Osteoblast (primary cell): Measurements from ENCODE around the gene B4GALNT3. TPM values are rescaled to one million over a fixed set of nuclear protein-coding genes. Genes with fewer than 3 reads are reported as not detected.

Experiments
- DNase-seq: peaks from one replicate; pipeline ENCODE4 v3.0.0; 2011; ENCODE audit warnings: low spot score, mixed read lengths; ENCODE audit not compliant: insufficient read length; ENCODE audit errors: missing footprints
- H2AFZ ChIP-seq: 2 replicates; pipeline ENCODE4 v1.6.0; 2011; ENCODE audit warnings: mild to moderate bottlenecking, low read length
- H3K27ac ChIP-seq: 2 replicates; pipeline ENCODE4 v1.5.1; 2011; ENCODE audit warnings: mild to moderate bottlenecking, low read depth, low read length, moderate library complexity
- H3K27me3 ChIP-seq: 2 replicates; pipeline ENCODE4 v1.6.0; 2012; ENCODE audit warnings: mild to moderate bottlenecking, control low read depth, inconsistent platforms, low read length, moderate library complexity; ENCODE audit not compliant: insufficient read depth
- H3K36me3 ChIP-seq: 2 replicates; pipeline ENCODE4 v1.5.1; 2011; ENCODE audit warnings: mild to moderate bottlenecking, low read length, control low read depth, moderate library complexity; ENCODE audit not compliant: insufficient read depth
- H3K4me1 ChIP-seq: 2 replicates; pipeline ENCODE4 v1.5.1; 2011; ENCODE audit warnings: mild to moderate bottlenecking, low read length, control low read depth, moderate library complexity; ENCODE audit not compliant: insufficient read depth
- H3K4me2 ChIP-seq: 2 replicates; pipeline ENCODE4 v1.6.0; 2011; ENCODE audit warnings: mild to moderate bottlenecking, low read length; ENCODE audit not compliant: insufficient read depth
- H3K4me3 ChIP-seq: fragments of 200-600 bp; sonication (generic); 3 replicates; pipeline ENCODE4 v1.5.1; 2012; ENCODE audit warnings: mild to moderate bottlenecking, low read length, inconsistent platforms; ENCODE audit not compliant: insufficient read depth
- H3K79me2 ChIP-seq: 2 replicates; pipeline ENCODE4 v1.6.0; 2012; ENCODE audit warnings: mild to moderate bottlenecking, low read length, control low read depth, inconsistent platforms; ENCODE audit not compliant: insufficient read depth
- H3K9me3 ChIP-seq: 2 replicates; pipeline ENCODE4 v1.5.1; 2011; ENCODE audit warnings: low read depth, low read length, control low read depth
- H4K20me1 ChIP-seq: 2 replicates; pipeline ENCODE4 v1.6.0; 2012; ENCODE audit warnings: mild to moderate bottlenecking, low read length, control low read depth; ENCODE audit not compliant: insufficient read depth
- CTCF ChIP-seq: IDR thresholded peaks from 2 replicates; pipeline ENCODE4 v1.5.1; 2011; ENCODE audit warnings: mild to moderate bottlenecking, low read depth, low read length, moderate library complexity; ENCODE audit errors: extremely low read depth
- total RNA-seq: library from RNA; depleted of rRNA; stranded (reverse); fragments of >200 nt; gene quantifications from 2 replicates; pipeline ENCODE4 v1.2.3, GENCODE V29; 2012

The B4GALNT3 gene
- total RNA-seq, 1 donor: 0.36 TPM

DNA sequence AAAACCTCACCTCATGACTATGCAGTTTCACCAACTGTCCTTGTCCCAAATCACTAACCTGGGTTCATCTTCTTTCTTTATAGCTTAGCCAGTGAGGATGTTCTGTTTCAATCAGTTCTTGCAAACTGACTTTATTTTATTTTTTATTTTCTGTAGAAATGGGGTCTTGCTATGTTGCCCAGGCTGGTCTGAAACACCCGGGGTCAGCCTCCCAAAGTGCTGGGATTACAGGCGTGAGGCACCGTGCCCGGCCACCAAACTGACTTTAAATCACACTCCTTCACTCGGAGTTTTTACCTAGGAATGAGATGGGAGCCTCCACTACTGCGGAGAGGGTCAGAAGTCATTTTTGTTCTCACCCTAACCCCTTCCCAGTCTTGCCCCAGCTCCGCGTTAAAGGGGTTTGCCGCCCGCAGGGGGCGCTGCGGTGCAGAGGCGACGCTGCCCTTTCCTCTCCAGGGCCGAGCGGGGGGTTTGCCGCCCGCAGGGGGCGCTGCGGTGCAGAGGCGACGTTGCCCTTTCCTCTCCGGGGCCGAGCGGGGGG lies 7.0 kb upstream of the B4GALNT3 start:
- Histone ChIP-seq H3K36me3 (no peaks in the 10 kb centered on the region), H3K79me2 (no peaks in the 10 kb centered on the region), H3K27me3 (peaks cover 53% of the 10 kb centered on the region), H4K20me1 (no peaks in the 10 kb centered on the region), H3K9me3 (no peaks in the 10 kb centered on the region), H3K4me3 (no peak overlapping the region), H3K4me2 (no peak overlapping the region), H2AFZ (no peak overlapping the region), H3K27ac (no peak overlapping the region), H3K4me1 (peaks cover 3% of the 10 kb centered on the region)
- TF ChIP-seq CTCF: no peak
- no peak for DNase-seq

DNA sequence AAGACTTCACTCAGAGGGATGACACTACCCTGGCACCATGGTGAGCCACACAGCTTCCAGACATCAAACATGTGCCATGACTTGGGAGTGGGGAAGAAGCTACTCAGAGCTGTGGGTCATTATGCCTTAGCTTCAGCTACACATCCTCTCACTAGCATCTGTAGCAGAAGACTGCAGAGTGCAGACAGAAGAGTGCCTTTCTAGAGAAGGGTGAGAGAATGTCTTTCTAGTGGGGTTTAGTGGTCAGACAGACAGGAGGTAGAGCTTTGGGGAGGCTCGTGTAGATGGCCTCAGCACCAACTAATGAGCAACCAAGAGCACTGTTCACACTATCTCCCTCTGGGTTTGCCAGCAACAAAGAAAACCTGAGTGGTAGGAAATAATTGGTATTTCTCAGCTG lies 4.9 kb upstream of the B4GALNT3 start:
- H3K27me3 ChIP-seq: peaks cover 68% of the 10 kb centered on the region
- TF ChIP-seq CTCF: no peak
- no peak overlapping the region for H3K27ac ChIP-seq
- H3K9me3 ChIP-seq: no peaks in the 10 kb centered on the region
- no peak overlapping the region for H3K4me3 ChIP-seq
- H3K4me1 ChIP-seq: peaks cover 8% of the 10 kb centered on the region
- H3K4me2 ChIP-seq: no peak overlapping the region
- H3K36me3 ChIP-seq: no peaks in the 10 kb centered on the region
- H3K79me2 ChIP-seq: no peaks in the 10 kb centered on the region
- no peak for DNase-seq
- H2AFZ ChIP-seq: no peak overlapping the region
- no peaks in the 10 kb centered on the region for H4K20me1 ChIP-seq

GRCh38 chr12:455821-456220 lies 3.9 kb upstream of the B4GALNT3 start:
- peaks cover 64% of the 10 kb centered on the region for H3K27me3 ChIP-seq
- H3K9me3 ChIP-seq: no peaks in the 10 kb centered on the region
- no peak for TF ChIP-seq CTCF
- H3K4me3 ChIP-seq: no peak overlapping the region
- no peaks in the 10 kb centered on the region for H3K36me3 ChIP-seq
- H2AFZ ChIP-seq: no peak overlapping the region
- no peak overlapping the region for H3K4me2 ChIP-seq
- H3K79me2 ChIP-seq: no peaks in the 10 kb centered on the region
- no peak for DNase-seq
- no peaks in the 10 kb centered on the region for H4K20me1 ChIP-seq
- H3K4me1 ChIP-seq: peaks cover 8% of the 10 kb centered on the region
- H3K27ac ChIP-seq: no peak overlapping the region

GRCh38 chr12:457676-458075 lies 2.1 kb upstream of the B4GALNT3 start:
- H2AFZ ChIP-seq: no peak overlapping the region
- H3K27me3 ChIP-seq: peaks cover 76% of the 10 kb centered on the region
- H4K20me1 ChIP-seq: no peaks in the 10 kb centered on the region
- DNase-seq: no peak
- H3K27ac ChIP-seq: no peak overlapping the region
- no peaks in the 10 kb centered on the region for H3K36me3 ChIP-seq
- H3K4me2 ChIP-seq: no peak overlapping the region
- no peak for TF ChIP-seq CTCF
- H3K4me3 ChIP-seq: no peak overlapping the region
- no peaks in the 10 kb centered on the region for H3K9me3 ChIP-seq
- no peaks in the 10 kb centered on the region for H3K79me2 ChIP-seq
- peaks cover 8% of the 10 kb centered on the region for H3K4me1 ChIP-seq
